DND-41 (cell line): ENCODE results near the gene RPS6KB2.
A peak's percentile ranks its signal among the peaks of the same experiment; 100 is the strongest.

Experiments used
- ATAC-seq: fragments of 200-7000 bp; cut with Tn5 transposase; 3 replicates; pipeline ENCODE4 v1.9.1; 2021; ENCODE audit warnings: low read depth; ENCODE audit not compliant: insufficient read depth
- DNase-seq: peaks from one replicate; pipeline ENCODE4 v3.0.0-alpha.2; 2020
- H2AFZ ChIP-seq: 2 replicates; pipeline ENCODE4 v1.6.0; 2012; ENCODE audit warnings: low read depth, low read length
- H3K27ac ChIP-seq: 2 replicates; pipeline ENCODE4 v1.5.1; 2012; ENCODE audit warnings: low read length, inconsistent platforms
- H3K27me3 ChIP-seq: fragments of 200-600 bp; sonication (generic); 2 replicates; pipeline ENCODE4 v1.6.0; 2012; ENCODE audit warnings: low read length, mild to moderate bottlenecking, inconsistent platforms; ENCODE audit not compliant: insufficient read depth, poor library complexity
- H3K36me3 ChIP-seq: 2 replicates; pipeline ENCODE4 v1.5.1; 2012; ENCODE audit warnings: low read length, inconsistent platforms; ENCODE audit not compliant: insufficient read depth
- H3K4me1 ChIP-seq: 2 replicates; pipeline ENCODE4 v1.5.1; 2012; ENCODE audit warnings: mild to moderate bottlenecking, low read length; ENCODE audit not compliant: insufficient read depth
- H3K4me2 ChIP-seq: 2 replicates; pipeline ENCODE4 v1.6.0; 2012; ENCODE audit warnings: mild to moderate bottlenecking, moderate library complexity, low read length, inconsistent platforms; ENCODE audit not compliant: insufficient read depth
- H3K4me3 ChIP-seq, 2 experiments: fragments of 200-600 bp in 1 of 2; shearing (Covaris generic) in 1 of 2; 2 replicates each; pipeline ENCODE4 v1.5.1; 2012 to 2016; ENCODE audit warnings: inconsistent platforms in 2 of 2, low read length in 2 of 2, mild to moderate bottlenecking in 2 of 2, low read depth in 1 of 2, moderate library complexity in 1 of 2
- H3K79me2 ChIP-seq: 2 replicates; pipeline ENCODE4 v1.6.0; 2012; ENCODE audit warnings: low read length, inconsistent platforms; ENCODE audit not compliant: insufficient read depth
- H3K9ac ChIP-seq: 2 replicates; pipeline ENCODE4 v1.6.0; 2012; ENCODE audit warnings: low read depth, mild to moderate bottlenecking, inconsistent platforms, low read length, moderate library complexity
- H3K9me3 ChIP-seq: 2 replicates; pipeline ENCODE4 v1.5.1; 2012; ENCODE audit warnings: low read length, moderate library complexity, mild to moderate bottlenecking, inconsistent platforms; ENCODE audit not compliant: insufficient read depth, severe bottlenecking
- H4K20me1 ChIP-seq: 2 replicates; pipeline ENCODE4 v1.6.0; 2012; ENCODE audit warnings: low read length; ENCODE audit not compliant: insufficient read depth
- EZH2 ChIP-seq: IDR thresholded peaks from 3 replicates; pipeline ENCODE4 v1.6.1; 2012; ENCODE audit warnings: borderline replicate concordance, low read depth, mild to moderate bottlenecking, moderate library complexity, low read length, inconsistent platforms; ENCODE audit not compliant: severe bottlenecking
- TF ChIP-seq, protein P1 (sequence below): IDR thresholded peaks from 2 replicates; pipeline ENCODE4 v1.5.1; 2012; ENCODE audit warnings: borderline replicate concordance, low read length, moderate library complexity, mild to moderate bottlenecking; ENCODE audit not compliant: poor library complexity, severe bottlenecking; ENCODE audit errors: extremely low read depth

The RPS6KB2 gene

DNA sequence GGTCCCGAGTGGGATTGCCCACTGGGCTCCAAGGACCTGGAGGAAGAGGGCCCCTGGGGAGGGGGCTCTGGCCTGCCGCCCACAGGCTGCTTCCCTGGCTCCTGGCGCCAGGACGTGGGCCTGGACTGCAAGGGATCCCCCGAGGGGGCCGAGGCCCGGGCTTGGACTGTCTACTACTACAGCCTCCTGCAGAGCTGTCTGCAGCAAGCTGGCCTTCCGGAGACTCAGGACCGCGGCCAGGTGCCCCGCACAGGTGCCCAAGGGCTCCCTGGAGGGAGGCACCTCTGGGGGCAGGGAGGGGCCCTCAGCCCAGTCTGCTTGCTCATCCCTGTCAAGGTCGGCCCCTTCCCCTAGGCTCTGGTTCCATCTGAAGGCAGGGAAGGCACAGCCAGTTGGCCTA is 10.9 kb upstream of the RPS6KB2 start:
- peak overlapping the region; percentile 95 for H3K4me2 ChIP-seq
- H3K36me3 ChIP-seq = peaks cover 6% of the 10 kb centered on the region; the same call in 1 of the 2 replicates
- TF ChIP-seq EZH2 = no peak
- TF ChIP-seq, protein P1, sequence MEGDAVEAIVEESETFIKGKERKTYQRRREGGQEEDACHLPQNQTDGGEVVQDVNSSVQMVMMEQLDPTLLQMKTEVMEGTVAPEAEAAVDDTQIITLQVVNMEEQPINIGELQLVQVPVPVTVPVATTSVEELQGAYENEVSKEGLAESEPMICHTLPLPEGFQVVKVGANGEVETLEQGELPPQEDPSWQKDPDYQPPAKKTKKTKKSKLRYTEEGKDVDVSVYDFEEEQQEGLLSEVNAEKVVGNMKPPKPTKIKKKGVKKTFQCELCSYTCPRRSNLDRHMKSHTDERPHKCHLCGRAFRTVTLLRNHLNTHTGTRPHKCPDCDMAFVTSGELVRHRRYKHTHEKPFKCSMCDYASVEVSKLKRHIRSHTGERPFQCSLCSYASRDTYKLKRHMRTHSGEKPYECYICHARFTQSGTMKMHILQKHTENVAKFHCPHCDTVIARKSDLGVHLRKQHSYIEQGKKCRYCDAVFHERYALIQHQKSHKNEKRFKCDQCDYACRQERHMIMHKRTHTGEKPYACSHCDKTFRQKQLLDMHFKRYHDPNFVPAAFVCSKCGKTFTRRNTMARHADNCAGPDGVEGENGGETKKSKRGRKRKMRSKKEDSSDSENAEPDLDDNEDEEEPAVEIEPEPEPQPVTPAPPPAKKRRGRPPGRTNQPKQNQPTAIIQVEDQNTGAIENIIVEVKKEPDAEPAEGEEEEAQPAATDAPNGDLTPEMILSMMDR = no peak
- H3K9ac ChIP-seq = peak overlapping the region; percentile 91
- H2AFZ ChIP-seq = peak overlapping the region; percentile 21; the same call in 1 of the 2 replicates
- H3K27me3 ChIP-seq = no peaks in the 10 kb centered on the region
- no peaks in the 10 kb centered on the region for H4K20me1 ChIP-seq
- no peak for ATAC-seq
- H3K27ac ChIP-seq = peak overlapping the region; percentile 93
- no peak for DNase-seq
- no peaks in the 10 kb centered on the region for H3K9me3 ChIP-seq
- peaks cover 37% of the 10 kb centered on the region for H3K79me2 ChIP-seq
- peak overlapping the region in 1 of 2 experiments; percentile 44; a peak in 2 of 4 replicates for H3K4me3 ChIP-seq
- peaks cover 65% of the 10 kb centered on the region for H3K4me1 ChIP-seq

DNA sequence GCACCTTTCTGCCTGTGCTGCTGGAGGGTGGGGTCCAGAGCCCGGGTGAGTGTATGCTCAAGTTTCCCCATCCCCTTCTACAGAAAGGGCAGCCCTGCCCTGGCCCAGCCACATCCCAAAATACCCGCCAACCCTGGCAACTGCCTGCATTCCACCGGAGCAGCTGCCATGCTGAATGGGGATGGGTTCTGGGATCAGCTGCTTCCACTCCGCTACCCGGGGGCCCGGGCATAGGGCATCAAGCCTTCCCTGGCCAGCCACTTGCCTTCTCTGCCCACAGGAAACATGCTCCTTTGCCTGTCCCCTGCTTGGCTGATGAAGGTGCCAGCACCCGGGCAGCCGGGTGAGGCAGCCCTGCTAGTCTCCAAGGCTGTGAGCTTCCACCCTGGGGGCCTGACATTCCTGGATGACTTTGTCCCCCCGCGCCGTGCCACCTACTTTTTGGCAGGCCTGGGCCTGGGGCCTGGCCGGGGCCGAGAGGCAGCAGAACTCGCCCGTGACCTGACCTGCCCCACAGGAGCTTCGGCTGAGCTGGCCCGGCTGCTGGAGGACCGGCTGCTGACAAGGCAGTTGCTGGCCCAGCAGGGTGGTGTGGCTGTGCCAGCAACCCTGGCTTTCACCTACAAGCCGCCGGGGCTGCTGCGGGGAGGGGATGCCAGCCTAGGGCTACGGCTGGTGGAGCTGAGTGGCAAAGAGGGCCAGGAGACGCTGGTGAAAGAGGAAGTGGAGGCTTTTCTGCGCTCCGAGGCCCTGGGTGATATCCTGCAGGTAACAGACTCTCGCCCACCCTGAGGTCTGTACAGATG is 9.6 kb upstream of the RPS6KB2 start:
- Histone ChIP-seq H3K27ac (peak overlapping the region; percentile 93), H2AFZ (no peak overlapping the region)

DNA sequence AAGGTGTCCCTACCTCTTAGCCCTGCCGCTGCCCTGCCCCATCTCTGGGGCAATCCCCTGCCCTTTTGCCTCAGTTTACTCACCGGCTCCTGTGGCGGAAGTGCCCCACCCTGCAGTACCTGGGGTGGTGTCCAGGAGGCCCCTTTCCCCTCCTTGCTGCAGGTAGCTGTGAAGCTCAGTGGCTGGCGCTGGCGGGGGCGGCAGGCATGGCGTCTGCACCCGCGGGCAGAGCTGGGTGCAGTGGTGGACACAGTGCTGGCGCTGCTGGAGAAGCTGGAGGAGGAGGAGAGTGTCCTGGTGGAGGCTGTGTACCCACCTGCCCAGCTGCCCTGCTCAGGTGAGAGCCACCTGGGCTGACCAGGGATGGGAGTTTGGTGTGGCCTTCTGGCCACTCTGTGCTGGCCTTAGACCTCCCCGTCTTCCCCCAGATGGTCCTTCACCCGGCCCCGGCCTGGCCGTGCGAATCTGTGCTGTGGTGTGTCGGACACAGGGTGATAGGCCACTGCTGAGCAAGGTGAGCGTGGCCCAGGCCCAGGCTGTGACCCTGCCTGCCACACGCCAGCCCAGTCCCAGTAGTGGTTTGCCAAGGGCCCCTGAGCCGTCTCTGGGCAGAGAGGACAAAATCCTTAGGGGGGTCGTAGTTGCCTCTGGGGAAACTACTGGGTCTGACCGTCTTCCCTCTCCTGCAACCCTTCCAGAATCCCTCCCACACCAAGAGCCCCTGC is 8.8 kb upstream of the RPS6KB2 start:
- Histone ChIP-seq H3K4me3 (peak overlapping the region in 1 of 2 experiments; percentile 66; a peak in 2 of 4 replicates), H3K9me3 (no peaks in the 10 kb centered on the region), H3K4me1 (peaks cover 54% of the 10 kb centered on the region), H2AFZ (no peak overlapping the region), H3K79me2 (peaks cover 37% of the 10 kb centered on the region), H4K20me1 (no peaks in the 10 kb centered on the region), H3K4me2 (peak overlapping the region; percentile 95), H3K27ac (peak overlapping the region; percentile 93), H3K27me3 (no peaks in the 10 kb centered on the region), H3K9ac (peak overlapping the region; percentile 91), H3K36me3 (peaks cover 6% of the 10 kb centered on the region; the same call in 1 of the 2 replicates)
- DNase-seq (no peak), ATAC-seq (no peak)
- no peak for TF ChIP-seq EZH2
- TF ChIP-seq, protein P1 = no peak

More for the DNA sequence above, 9.6 kb upstream of the RPS6KB2 start:
- Histone ChIP-seq H3K27me3 (no peaks in the 10 kb centered on the region), H4K20me1 (no peaks in the 10 kb centered on the region), H3K4me3 (peak overlapping the region in 1 of 2 experiments; percentile 66; a peak in 1 of 4 replicates), H3K79me2 (peaks cover 37% of the 10 kb centered on the region), H3K36me3 (peaks cover 6% of the 10 kb centered on the region; the same call in 1 of the 2 replicates), H3K9me3 (no peaks in the 10 kb centered on the region), H3K4me2 (peak overlapping the region; percentile 95), H3K4me1 (peaks cover 54% of the 10 kb centered on the region), H3K9ac (peak overlapping the region; percentile 91)
- DNase-seq = no peak
- ATAC-seq = no peak
- no peak for TF ChIP-seq EZH2
